Adrenal gland (tissue), 12 donors: ENCODE results near the gene AVL9. TPM values are rescaled to one million over a fixed set of nuclear protein-coding genes. Genes with fewer than 3 reads are reported as not detected.
"Not testable (repeated sequence)": the region's sequence is repeated elsewhere in the genome, so short reads cannot be mapped to it uniquely, and the experiment has no call there.

Experiments
- DNase-seq, 7 donors: peaks; one replicate each; pipeline ENCODE4 v3.0.0-alpha.2; 2019 to 2020
- H3K27ac ChIP-seq, 5 donors: fragments of 200-600 bp; sonication (generic) in 4 of 5; 1 replicate in 3 of 5; 2 replicates in 2 of 5; pipeline versions ENCODE4 v1.5.1 to v1.8.0; 2016 to 2020; ENCODE audit warnings: mild to moderate bottlenecking in 1 of 5
- H3K27me3 ChIP-seq: fragments of 200-600 bp; 2 replicates; pipeline ENCODE4 v1.8.0; 2021
- H3K36me3 ChIP-seq, 2 donors: fragments of 200-600 bp; replicated peaks in 1 of 2; 1 replicate in 1 of 2; 2 replicates in 1 of 2; pipeline versions ENCODE4 v1.5.1 to v1.8.0; 2018 to 2022
- H3K4me1 ChIP-seq, 2 donors: fragments of 200-600 bp; replicated peaks in 1 of 2; 1 replicate in 1 of 2; 2 replicates in 1 of 2; pipeline versions ENCODE4 v1.5.1 to v1.8.0; 2018 to 2021
- H3K4me3 ChIP-seq, 4 donors: fragments of 200-600 bp; sonication (generic) in 3 of 4; one replicate each; pipeline ENCODE4 v1.5.1; 2016 to 2018
- H3K9me3 ChIP-seq, 3 donors: fragments of 200-600 bp; sonication (generic) in 1 of 3; replicated peaks in 1 of 3; 1 replicate in 2 of 3; 2 replicates in 1 of 3; pipeline versions ENCODE4 v1.5.1 to v1.8.0; 2016 to 2021
- CTCF ChIP-seq, 6 experiments: fragments of 450-650 bp in 4 of 6; fragments of 200-600 bp in 2 of 6; sonication (generic) in 1 of 6; IDR thresholded peaks; 1 replicate in 5 of 6; 2 replicates in 1 of 6; pipeline versions ENCODE4 v1.5.1 to v1.8.0; 2016 to 2021; ENCODE audit warnings: antibody characterized with exemption in 6 of 6, mild to moderate bottlenecking in 2 of 6, moderate library complexity in 1 of 6
- POLR2A ChIP-seq, 2 donors: fragments of 450-650 bp; IDR thresholded peaks; one replicate each; pipeline ENCODE4 v1.6.1; 2017; ENCODE audit warnings: antibody characterized with exemption in 2 of 2, mild to moderate bottlenecking in 2 of 2, moderate library complexity in 1 of 2
- WGBS, 4 donors: extraction: QIAGEN DNeasy Blood & Tissue Kit in 2 of 4; methylation state at CpG; one replicate each; pipeline versions ENCODE4 v1.1.5 to v1.1.7; 2013 to 2017; 5-methylcytosine and 5-hydroxymethylcytosine counted together
- intact Hi-C, 2 donors: fragments of 100-400 bp; cut with DNase I; formaldehyde crosslinking; loops; one replicate each; pipeline versions ENCODE4 v1.14.1 to v1.15.0; 2022 to 2023
- polyA plus RNA-seq, 3 donors: library from polyadenylated mRNA; stranded (reverse); fragments of 200-250 nt in 2 of 3; fragments of 350-450 nt in 1 of 3; fragmentation: Illumina TruSeq in 1 of 3; extraction: RNeasy Lipid Tissue Mini Kit (QIAGEN cat#74804) in 1 of 3; gene quantifications; one replicate each; pipeline ENCODE4 v1.2.3, GENCODE V29; 2013 to 2014
- total RNA-seq, 9 donors: library from RNA; depleted of rRNA in 4 of 9; stranded (reverse); fragments of >200 nt in 4 of 9; fragments of 120-200 nt in 1 of 9; fragmentation: NEBNext Ultra II Directional in 1 of 9; extraction: Animal tissue kit (Norgen Biotek cat#: 25700) in 1 of 9; gene quantifications; one replicate each; pipeline versions ENCODE4 v1.1.0 to v1.2.4, GENCODE V29; 2013 to 2023
- donor health status: healthy with polysubstance abuse.
- donor health status: Bipolar disorder and iron deficiency.
- donor health status: DM: yes; HTN: yes; CAD: no.
- donor health status: DM: no; HTN: no; CAD: no.
- donor health status: DM: no; HTN: no; CAD: no.
- donor health status: DM: yes; HTN: yes; CAD: no.

The AVL9 gene
- total and polyA plus RNA-seq, 12 donors, result 8.6 to 53.9 (median 22.7) TPM

GRCh38 chr7:32618470-32618869 lies 123.2 kb downstream of the AVL9 start:
- DNase-seq, result no peak
- no peaks in the 10 kb centered on the region for H3K4me1 ChIP-seq
- WGBS, 4 donors, result 65 to 79% (median 75%) methylated on average over 2 of the region's 2 CpGs
- no peak overlapping the region for H3K4me3 ChIP-seq
- H3K27me3 ChIP-seq, result no peaks in the 10 kb centered on the region
- TF ChIP-seq CTCF (IDR thresholded peaks at IDR 0.05) (no peak), POLR2A (IDR thresholded peaks at IDR 0.05) (no peak)
- H3K36me3 ChIP-seq, result no peaks in the 10 kb centered on the region
- intact Hi-C loops, result no loop called here
- no peaks in the 10 kb centered on the region for H3K9me3 ChIP-seq
- no peak overlapping the region for H3K27ac ChIP-seq

- intact Hi-C loops, result no loop called here
- Histone ChIP-seq H3K4me1 (no peaks in the 10 kb centered on the region), H3K9me3 (no peaks in the 10 kb centered on the region), H3K27ac (no peak overlapping the region), H3K36me3 (no peaks in the 10 kb centered on the region), H3K27me3 (no peaks in the 10 kb centered on the region), H3K4me3 (no peak overlapping the region)
- TF ChIP-seq POLR2A (IDR thresholded peaks at IDR 0.05) (no peak), CTCF (IDR thresholded peaks at IDR 0.05) (no peak)
- DNase-seq, result no peak
- 75 to 84% (median 77%) methylated on average over 4 of the region's 4 CpGs for WGBS, 4 donors
Measured at GRCh38 chr7:32618987-32619386, 123.7 kb downstream of the AVL9 start.

GRCh38 chr7:32619416-32619815 lies 124.1 kb downstream of the AVL9 start:
- H3K27me3 ChIP-seq, H3K27ac ChIP-seq, H3K9me3 ChIP-seq, intact Hi-C loops, H3K4me1 ChIP-seq, H3K36me3 ChIP-seq, H3K4me3 ChIP-seq, DNase-seq: not testable (repeated sequence)
- WGBS, 4 donors, result 90 to 97% (median 93%) methylated on average over 1 of the region's 1 CpG

- Histone ChIP-seq H3K27ac (no peak overlapping the region), H3K9me3 (no peaks in the 10 kb centered on the region), H3K4me3 (no peak overlapping the region), H3K36me3 (no peaks in the 10 kb centered on the region), H3K27me3 (no peaks in the 10 kb centered on the region), H3K4me1 (no peaks in the 10 kb centered on the region)
- 58 to 93% (median 78%) methylated on average over 3 of the region's 3 CpGs for WGBS, 4 donors
- intact Hi-C loops, result no loop called here
- no peak for DNase-seq
- TF ChIP-seq POLR2A (IDR thresholded peaks at IDR 0.05), result no peak
- TF ChIP-seq CTCF (IDR thresholded peaks at IDR 0.05), result no peak
Measured at GRCh38 chr7:32631021-32631420, 135.7 kb downstream of the AVL9 start.

- H3K9me3 ChIP-seq, H3K4me1 ChIP-seq, H3K36me3 ChIP-seq, H3K4me3 ChIP-seq, DNase-seq, H3K27me3 ChIP-seq, intact Hi-C loops, H3K27ac ChIP-seq: not testable (repeated sequence)
- WGBS, 4 donors, result 90 to 94% (median 91%) methylated on average over 5 of the region's 5 CpGs
Measured at GRCh38 chr7:32631590-32632497, 136.6 kb downstream of the AVL9 start.

GRCh38 chr7:32633446-32633845 lies 138.2 kb downstream of the AVL9 start:
- WGBS, 4 donors, result no CpG with 5 or more reads among the region's 1 CpG
- H3K27me3 ChIP-seq, H3K27ac ChIP-seq, DNase-seq, H3K4me1 ChIP-seq, H3K4me3 ChIP-seq, H3K9me3 ChIP-seq, intact Hi-C loops, H3K36me3 ChIP-seq: not testable (repeated sequence)

- WGBS, 4 donors, result 41 to 88% (median 85%) methylated on average over 1 of the region's 1 CpG
- not testable (repeated sequence) for DNase-seq
Measured at GRCh38 chr7:32634798-32635393, 139.6 kb downstream of the AVL9 start.

More at GRCh38 chr7:32634798-32635393, 139.6 kb downstream of the AVL9 start:
- H3K27ac ChIP-seq, H3K4me3 ChIP-seq, H3K4me1 ChIP-seq, H3K9me3 ChIP-seq, H3K36me3 ChIP-seq, intact Hi-C loops, H3K27me3 ChIP-seq: not testable (repeated sequence)
